Bronchial epithelial cell (primary cell): ENCODE data around the gene ADSS1. TPM values are rescaled to one million over a fixed set of nuclear protein-coding genes. Genes with fewer than 3 reads are reported as not detected.

Experiments
- DNase-seq: peaks from one replicate; pipeline ENCODE4 v3.0.0-alpha.2; 2010; ENCODE audit warnings: low read depth
- FAIRE-seq: peaks from 2 replicates; lab custom pipeline; 2011; peaks lifted over from hg19 to GRCh38; lab: Jason Lieb, UNC
- H3K27me3 ChIP-seq: 2 replicates; pipeline ENCODE4 v1.5.1; 2011; ENCODE audit warnings: low read length; ENCODE audit not compliant: control insufficient read depth, insufficient read depth
- H3K36me3 ChIP-seq: 2 replicates; pipeline ENCODE4 v1.5.1; 2011; ENCODE audit warnings: low read length; ENCODE audit not compliant: control insufficient read depth, insufficient read depth
- H3K4me3 ChIP-seq: 2 replicates; pipeline ENCODE4 v1.5.1; 2011; ENCODE audit warnings: mild to moderate bottlenecking, low read depth, low read length, control low read depth
- CTCF ChIP-seq: IDR thresholded peaks from 2 replicates; pipeline ENCODE4 v1.5.1; 2011; ENCODE audit warnings: mild to moderate bottlenecking, moderate library complexity, low read length, control low read depth, inconsistent platforms; ENCODE audit not compliant: insufficient read depth, severe bottlenecking
- total RNA-seq: library from RNA; depleted of rRNA; stranded (reverse); fragments of >200 nt; gene quantifications from 2 replicates; pipeline ENCODE4 v1.2.1, GENCODE V29; 2014

The ADSS1 gene
- total RNA-seq, 1 donor from 2014 or later: 18.2 TPM

- FAIRE-seq (no peak), DNase-seq (no peak)
- Histone ChIP-seq H3K27me3 (no peaks in the 10 kb centered on the region), H3K36me3 (peaks cover 31% of the 10 kb centered on the region), H3K4me3 (no peak overlapping the region)
- no peak for TF ChIP-seq CTCF
Measured at GRCh38 chr14:104779776-104780512, 55.9 kb downstream of the ADSS1 start.

- Histone ChIP-seq H3K27me3 (no peaks in the 10 kb centered on the region), H3K4me3 (no peak overlapping the region), H3K36me3 (peaks cover 27% of the 10 kb centered on the region)
- TF ChIP-seq CTCF: no peak
- FAIRE-seq (no peak), DNase-seq (no peak)
Measured at GRCh38 chr14:104780513-104781030, 56.5 kb downstream of the ADSS1 start.

- no peak for FAIRE-seq
- no peaks in the 10 kb centered on the region for H3K27me3 ChIP-seq
- no peak overlapping the region for H3K4me3 ChIP-seq
- DNase-seq: no peak
- TF ChIP-seq CTCF: no peak
- peaks cover 26% of the 10 kb centered on the region for H3K36me3 ChIP-seq
Measured at GRCh38 chr14:104781271-104782077, 57.4 kb downstream of the ADSS1 start.

GRCh38 chr14:104782086-104782807 is 58.2 kb downstream of the ADSS1 start:
- FAIRE-seq (no peak), DNase-seq (no peak)
- Histone ChIP-seq H3K27me3 (no peaks in the 10 kb centered on the region), H3K36me3 (peaks cover 23% of the 10 kb centered on the region), H3K4me3 (no peak overlapping the region)
- TF ChIP-seq CTCF: no peak

GRCh38 chr14:104782808-104783139 is 58.7 kb downstream of the ADSS1 start:
- FAIRE-seq: no peak
- no peak for DNase-seq
- no peak overlapping the region for H3K4me3 ChIP-seq
- no peak for TF ChIP-seq CTCF
- H3K36me3 ChIP-seq: peaks cover 22% of the 10 kb centered on the region
- H3K27me3 ChIP-seq: no peaks in the 10 kb centered on the region
